ENCODE data around the gene CHRNG.

- TF ChIP-seq CTCF (conservative IDR thresholded peaks at IDR 0.05), result no peak
- no peak for TF ChIP-seq ZFX (IDR thresholded peaks at IDR 0.05)
These were observed 9.5 kb upstream of the CHRNG start for GRCh38 chr2:232529806-232530547.
